GM19397 (cell line): ENCODE results near the gene FGF6.
"Not testable (repeated sequence)": the region's sequence is repeated elsewhere in the genome, so short reads cannot be mapped to it uniquely, and the experiment has no call there.

ENCODE experiments used
- ATAC-seq: cut with Tn5 transposase; IDR thresholded peaks from one replicate; pipeline ENCODE4 v1.9.1; 2021; ENCODE audit warnings: mild to moderate bottlenecking, moderate library complexity; ENCODE audit not compliant: unreplicated experiment

FGF6 gene, protein sequence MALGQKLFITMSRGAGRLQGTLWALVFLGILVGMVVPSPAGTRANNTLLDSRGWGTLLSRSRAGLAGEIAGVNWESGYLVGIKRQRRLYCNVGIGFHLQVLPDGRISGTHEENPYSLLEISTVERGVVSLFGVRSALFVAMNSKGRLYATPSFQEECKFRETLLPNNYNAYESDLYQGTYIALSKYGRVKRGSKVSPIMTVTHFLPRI

DNA sequence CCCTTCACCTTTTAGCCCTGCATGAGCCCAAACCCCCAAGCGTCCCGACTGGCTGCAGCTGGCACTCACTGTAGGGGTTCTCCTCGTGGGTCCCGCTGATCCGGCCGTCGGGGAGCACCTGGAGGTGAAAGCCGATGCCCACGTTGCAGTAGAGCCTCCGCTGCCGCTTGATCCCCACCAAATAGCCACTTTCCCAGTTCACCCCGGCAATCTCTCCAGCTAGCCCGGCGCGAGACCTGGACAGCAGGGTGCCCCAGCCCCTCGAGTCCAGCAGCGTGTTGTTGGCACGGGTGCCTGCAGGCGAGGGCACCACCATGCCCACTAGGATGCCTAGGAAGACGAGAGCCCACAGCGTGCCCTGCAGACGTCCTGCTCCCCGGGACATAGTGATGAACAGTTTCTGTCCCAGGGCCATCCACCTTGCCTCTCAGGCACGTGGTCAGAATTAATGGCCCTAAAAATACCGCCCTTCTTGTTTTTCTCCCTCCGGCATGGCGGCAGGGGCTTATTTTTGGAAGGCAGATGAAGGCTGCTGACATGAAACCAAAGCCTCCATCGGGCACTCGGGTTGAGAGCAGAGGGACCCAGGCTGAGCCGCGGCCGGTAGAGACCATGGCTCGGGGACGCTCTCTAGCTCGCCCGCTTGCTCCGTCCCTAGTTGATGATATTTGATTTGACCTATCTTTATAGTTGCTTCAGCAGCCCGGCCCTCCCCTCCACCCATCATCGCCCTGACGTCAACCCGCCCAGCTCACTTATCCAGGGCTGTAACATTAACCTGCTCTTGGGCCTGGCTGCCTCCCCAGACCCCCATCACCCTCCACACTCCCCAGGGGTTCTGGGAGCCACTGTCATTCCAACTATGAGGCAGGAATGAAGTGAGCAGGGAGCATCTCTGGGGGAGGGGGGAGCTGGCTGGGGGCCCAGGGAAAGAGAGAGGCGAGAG is at the start of gene FGF6:
Gene FGF6 (minus strand): TSS at position 660 of the 946 bp plus-strand sequence. CDS start 245 bp downstream, at position 415.
- no peak for ATAC-seq

DNA sequence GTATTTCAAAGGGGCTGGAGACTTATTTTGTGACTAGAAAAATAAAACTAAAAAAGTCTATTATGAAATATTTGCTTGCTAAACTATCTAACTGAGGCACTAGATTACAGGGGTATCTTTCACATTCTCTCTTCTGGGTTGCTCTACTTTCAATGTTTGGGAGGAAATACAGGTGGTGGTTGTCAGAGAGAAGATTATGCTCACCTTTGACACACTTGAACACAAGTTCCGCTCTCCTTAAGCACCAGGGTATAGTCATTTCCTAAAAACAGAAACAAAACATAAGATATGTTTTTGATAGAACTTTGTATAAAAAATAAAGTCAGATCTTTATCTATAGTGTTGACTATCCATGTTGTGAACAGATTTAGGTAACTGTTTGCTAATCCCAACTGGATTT is 45.4 kb upstream of the FGF6 start:
- no peak for ATAC-seq

DNA sequence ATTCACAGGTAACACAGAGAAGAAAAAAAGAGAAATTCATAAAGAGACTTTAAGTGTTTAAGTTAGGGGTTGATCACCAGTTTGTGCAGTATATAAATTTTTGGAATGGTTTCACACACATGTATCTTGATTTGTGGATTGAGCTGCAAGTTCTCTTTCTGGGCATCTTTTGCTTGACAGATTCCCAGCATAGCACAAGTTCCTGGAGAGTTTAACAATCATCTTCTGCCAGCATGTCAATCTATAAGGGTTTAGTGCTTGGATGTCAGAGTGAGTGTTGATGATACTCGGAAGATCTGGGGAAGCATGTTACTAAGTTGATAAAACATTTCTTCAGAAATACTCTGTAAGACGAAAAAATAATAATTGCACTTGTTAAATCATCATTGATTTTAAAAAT is 43.9 kb upstream of the FGF6 start:
- ATAC-seq = no peak

DNA sequence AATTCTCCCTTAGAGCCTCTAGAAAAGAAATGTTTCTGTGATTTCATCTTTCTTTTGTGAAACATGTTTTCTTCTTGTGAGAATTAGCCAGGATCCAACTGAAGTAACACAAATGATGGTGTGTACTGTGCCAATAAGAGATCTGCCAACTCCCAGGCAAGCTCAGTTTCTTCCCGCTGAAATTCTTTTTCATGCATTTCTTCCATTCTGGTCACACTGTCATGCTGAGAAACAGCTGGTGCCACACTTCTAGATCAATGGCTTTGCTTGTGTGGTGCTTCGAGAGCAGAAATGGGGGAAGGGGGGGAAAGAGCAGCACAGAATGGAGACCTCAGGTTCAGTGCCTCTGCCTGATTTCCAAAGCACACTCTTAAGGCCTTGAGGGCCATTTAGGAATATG is 41.4 kb upstream of the FGF6 start:
- no peak for ATAC-seq

DNA sequence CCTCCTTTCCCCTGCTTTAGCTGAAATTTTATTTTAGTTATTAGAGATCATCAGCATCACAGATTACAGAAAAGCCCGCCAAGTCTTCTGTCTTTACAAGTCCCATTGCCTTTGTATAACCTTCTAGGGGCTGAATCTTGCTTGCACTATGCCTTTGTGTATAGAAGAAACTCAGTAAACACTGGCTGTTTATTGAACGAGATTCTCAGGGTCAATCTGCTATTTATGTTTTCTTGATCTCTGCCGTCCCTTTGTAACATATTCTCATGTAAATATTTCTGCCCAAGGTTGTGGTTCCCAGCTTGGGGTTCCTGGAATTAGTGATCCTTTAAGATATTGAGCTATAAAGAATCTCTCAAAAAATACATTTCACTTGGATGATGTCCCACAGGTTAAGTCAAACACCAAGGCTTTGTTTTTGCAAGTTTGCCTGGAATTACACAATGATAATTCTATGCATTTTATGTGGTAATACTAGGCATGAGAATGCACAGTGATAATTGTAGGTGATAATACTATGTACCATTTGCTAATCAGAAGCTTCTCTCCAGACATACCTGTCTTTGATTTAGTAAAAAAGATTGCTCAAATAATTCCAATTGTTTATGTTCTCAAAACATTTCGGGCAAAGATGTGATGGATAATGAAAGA is 40.6 kb upstream of the FGF6 start:
- no peak for ATAC-seq

DNA sequence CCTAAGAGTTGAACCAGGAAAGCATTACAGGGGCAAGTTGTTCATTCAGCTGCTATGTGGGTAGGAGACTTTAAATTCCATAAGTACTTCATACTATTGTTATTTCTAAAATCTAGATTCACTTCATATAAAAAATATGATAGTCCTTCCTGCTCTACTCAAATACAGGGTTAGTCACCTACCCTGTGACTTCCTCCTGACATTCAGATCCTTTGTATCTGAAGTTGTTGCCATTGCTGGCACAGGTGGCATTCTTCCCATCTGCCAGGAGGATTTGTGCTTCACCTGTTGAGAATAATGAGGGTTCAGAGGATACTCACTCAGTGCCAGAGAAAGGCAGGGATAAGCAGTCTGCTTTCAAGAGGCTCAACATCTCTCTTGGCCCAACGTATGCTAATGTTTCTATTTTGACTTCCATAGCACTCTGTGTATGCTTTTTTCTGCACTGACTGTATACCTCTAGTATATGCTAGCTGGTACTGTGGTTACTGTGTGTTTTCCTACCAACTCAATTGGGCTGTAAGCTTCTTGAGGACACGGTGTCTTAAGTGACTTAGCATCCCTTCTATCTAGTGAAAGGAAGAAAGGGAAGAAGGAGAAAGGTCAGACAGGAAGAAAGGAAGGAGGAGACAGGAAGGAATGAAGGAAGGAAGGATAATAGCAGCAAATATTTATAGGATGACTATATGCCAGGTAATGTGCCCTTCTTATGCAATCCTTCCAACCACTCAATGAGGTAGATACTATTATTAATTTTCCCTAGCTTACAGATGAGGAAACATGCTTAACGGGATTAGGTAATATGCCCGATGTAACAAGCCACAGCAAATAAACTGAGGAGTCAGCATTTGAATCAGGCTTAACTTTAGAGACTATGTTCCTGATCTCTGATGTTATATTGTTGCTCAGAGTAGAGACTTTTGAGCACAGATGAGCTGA is 38.5 kb upstream of the FGF6 start:
- ATAC-seq = no peak

DNA sequence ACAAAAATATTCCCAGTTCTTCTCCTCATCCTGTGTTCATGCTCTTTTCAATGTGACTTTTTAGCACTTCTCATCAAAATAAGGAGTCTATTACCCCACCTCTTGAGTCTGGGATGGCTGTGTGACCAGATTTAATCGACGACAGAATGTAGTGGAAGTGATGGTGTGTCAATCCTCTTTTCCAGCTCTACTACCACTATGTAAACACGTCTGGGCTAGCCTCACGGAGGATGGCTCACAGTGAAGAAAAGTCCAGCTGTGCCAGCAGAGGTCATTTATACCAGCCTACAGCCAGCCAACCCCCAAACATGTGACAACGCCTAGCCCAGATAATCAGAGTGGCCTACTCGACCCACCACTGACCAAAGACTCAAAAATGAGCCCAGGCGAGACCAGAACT is 37.3 kb upstream of the FGF6 start:
- ATAC-seq = no peak

DNA sequence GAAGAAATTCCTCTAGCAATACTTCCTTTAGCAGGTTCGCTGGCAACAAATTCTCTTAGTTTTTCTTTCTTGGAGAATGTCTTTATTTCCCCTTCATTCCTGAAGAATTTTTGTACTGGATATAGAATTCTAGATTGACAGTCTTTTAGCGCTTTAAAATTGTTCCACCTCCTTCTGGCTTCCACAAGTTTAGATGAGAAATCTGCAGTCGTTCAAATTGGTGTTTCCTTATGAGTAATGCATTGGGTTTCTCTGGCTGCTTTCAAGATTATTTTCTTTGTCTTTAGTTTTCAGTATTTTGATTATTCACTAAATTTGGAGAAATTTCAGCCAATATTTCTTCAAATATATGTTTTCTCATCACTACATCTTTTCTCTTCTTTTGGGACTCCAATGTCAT is 33.3 kb upstream of the FGF6 start:
- ATAC-seq = no peak

DNA sequence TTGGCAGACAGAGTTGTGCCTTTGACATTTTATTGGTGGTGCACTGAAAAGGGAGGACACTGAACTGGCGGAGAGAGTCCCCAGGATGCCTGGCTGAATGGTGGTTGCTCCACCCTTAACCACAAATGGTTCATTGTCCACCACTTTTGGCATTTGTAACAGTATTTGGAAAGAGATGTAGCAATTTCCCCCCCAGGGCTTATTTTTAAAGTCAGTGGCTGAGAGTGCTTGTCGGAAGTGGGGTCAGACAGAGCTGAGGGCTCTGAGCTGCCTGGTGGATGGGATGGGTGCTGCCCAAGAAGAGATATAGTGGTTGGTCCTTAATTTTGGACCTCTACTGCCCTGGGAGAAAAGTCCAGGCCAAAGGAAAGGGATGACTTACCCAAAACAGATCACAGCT is 31.5 kb upstream of the FGF6 start:
- no peak for ATAC-seq

DNA sequence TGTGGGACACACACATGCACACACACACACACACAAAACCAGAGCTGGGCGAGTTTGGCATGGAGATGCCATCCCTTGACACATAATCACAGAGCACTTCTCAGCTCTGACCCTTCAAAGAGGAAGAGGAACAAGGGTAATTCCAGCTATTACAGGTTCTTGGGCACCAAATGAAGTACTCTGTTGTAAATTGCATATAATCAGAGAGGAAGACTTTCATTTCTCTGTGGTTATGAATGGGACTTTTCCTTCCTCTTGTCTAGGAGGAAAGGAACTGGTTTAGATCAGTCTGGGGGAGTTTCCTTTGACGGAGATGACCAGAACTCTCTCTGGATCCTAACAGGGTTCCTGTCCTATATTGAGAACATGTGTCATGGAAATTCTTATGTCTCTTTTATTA is 26.4 kb upstream of the FGF6 start:
- no peak for ATAC-seq

DNA sequence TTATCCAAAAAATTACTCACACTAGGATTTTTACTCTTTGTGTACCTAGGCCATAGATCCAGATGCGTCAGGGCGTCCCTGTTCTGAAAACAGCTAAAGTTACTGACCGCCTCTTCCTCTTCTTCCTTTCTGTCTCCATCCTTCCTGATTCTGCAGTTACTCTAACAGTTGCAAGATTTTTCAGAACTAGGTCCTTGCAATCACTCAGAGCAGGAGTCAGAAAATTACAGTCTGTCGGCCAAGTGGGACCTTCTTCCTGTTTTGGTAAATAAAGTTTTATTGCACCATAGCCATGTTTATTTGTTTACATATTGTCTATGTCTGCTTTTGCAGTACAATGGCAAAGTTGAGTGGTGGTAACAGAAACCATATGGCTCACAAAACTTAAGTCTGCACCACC is 25.6 kb upstream of the FGF6 start:
- ATAC-seq = no peak

DNA sequence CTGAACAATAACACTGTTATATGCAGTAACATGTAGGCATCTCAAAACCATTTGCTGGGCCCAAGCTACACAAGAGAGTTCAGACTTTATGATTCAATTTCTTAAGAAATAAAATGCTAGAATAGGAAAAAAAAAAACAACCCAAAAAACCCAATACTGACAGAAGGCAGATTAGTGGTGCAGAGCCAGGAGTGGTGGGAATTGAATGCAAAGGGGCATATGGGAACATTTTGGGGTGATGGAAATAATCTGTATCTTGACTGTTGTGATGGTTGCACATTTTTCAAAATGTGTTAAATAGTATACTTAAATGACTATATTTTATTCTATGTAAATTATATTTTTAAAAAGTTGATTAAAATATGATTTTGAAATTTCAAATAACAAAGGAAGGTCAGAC is 23.4 kb upstream of the FGF6 start:
- no peak for ATAC-seq

DNA sequence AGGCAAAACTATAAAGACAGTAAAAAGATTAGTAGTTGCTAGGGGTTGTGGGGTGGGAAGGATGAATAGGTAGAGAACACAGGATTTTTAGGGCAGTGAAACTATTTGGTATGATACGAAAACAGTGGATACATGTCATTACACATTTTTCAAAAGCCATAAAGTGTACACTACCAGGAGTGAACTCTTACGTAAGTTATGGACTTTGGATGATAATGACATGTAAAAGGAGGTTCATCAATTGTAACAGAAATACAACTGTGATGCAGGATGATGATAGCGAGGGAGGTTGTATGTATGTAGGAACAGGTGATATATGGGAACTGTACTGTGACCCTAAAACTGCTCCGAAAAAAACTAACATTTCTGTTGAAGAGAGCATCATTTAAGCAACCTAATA is 15.1 kb upstream of the FGF6 start:
- no peak for ATAC-seq

DNA sequence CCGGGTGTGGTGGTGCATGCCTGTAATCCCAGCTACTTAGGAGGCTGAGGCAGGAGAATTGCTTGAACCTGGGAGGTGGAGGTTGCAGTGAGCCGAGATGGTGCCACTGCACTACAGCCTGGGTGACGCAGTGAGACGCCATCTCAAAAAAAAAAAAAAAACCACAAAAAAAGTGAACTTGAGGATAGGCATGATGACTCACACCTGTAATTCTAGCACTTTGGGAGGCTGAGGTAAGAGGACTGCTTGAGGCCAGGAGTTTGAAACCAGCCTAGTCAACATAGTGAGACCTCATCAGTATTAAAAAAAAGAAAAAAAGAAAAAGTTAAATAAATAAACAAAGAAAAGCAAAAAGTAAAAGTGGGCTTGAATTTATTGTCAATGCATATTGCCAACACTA is 10.2 kb upstream of the FGF6 start:
- ATAC-seq = not testable (repeated sequence)

DNA sequence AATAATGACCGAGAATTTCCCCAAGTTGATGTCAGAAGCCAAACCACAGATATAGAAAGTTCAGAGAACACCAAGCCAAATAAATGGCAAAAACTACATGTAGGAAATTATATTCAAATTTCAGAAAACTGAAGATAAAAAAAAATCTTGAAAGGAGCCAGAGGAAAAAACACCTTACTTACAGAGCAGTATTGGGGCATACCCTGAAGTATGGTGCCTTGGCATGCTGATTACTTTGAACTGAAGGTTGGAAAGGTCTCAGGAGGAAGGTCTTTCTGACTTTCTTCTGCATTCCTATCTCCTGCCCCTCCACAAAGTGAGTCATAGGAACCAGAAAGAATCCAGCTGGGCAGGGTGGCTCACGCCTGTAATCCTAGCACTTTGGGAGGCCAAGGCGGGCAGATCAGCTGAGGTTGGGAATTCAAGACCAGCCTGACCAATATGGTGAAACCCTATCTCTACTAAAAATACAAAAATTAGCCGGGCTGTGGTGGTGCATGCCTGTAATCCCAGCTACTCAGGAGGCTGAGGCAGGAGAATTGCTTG is 8.8 kb upstream of the FGF6 start:
- ATAC-seq = no peak

DNA sequence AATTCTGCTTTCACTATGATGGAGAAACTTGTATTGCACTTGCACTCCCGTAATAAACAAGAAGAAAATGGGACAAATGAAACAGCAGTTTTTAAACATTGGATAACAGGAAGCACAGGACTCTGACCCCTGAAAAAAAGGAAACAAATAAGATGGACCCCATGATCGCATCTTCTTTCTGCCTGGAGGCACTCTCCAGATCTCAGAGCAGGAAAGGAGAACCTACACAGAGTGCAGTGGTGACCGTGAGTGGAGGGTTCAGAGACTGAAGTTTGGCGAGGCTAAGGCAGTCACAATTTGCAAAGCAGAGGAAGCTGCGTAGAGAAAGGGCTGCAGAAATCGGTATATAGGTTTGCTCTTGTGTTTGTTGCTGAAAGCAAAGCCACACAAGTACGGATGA is 6.1 kb upstream of the FGF6 start:
- ATAC-seq = no peak

DNA sequence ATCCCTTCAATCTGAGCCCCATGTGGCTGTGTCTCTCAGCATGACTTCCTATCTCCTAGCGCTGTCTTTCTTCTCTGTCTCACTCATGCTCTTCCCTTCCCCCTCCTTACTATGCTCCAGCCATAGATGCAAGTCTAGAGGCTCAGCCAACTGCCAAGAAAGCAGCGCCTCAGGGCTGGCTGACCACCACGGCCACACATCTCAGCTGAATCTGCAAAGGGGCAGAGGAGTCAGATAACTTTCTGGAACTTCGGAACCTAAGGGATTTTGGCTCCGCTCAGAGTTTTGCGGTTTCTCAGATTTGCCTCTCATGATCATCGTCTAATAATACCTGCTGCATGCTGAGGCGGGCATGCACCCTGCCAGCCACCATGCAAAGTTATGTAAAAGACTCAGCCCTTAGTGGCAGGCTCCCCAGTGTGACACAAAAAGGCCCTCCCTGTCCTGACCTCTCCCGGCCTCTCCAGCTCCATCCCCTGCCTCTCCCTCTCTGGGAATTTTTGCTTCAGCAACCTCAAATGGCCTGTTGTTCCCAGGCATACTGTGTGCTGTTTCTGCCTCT is 5.0 kb upstream of the FGF6 start:
- no peak for ATAC-seq

DNA sequence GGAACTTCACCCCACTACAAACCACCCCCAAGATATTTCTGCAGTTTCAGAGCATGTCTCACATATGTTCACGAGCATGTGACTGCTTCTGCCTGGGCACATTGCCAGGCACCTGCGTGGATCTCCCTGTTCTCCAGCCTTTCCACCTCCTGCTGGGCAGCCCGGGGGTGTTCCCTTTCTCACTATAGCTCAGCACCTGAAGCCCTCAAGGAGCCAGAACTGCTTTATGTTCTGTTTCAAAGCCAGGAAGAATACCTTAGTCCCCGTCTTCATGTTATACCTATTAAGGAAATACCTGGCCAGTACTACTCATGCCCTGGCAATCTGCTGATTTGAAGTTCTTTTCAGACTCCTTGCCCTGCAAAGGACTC is 4.2 kb upstream of the FGF6 start:
- ATAC-seq = no peak

DNA sequence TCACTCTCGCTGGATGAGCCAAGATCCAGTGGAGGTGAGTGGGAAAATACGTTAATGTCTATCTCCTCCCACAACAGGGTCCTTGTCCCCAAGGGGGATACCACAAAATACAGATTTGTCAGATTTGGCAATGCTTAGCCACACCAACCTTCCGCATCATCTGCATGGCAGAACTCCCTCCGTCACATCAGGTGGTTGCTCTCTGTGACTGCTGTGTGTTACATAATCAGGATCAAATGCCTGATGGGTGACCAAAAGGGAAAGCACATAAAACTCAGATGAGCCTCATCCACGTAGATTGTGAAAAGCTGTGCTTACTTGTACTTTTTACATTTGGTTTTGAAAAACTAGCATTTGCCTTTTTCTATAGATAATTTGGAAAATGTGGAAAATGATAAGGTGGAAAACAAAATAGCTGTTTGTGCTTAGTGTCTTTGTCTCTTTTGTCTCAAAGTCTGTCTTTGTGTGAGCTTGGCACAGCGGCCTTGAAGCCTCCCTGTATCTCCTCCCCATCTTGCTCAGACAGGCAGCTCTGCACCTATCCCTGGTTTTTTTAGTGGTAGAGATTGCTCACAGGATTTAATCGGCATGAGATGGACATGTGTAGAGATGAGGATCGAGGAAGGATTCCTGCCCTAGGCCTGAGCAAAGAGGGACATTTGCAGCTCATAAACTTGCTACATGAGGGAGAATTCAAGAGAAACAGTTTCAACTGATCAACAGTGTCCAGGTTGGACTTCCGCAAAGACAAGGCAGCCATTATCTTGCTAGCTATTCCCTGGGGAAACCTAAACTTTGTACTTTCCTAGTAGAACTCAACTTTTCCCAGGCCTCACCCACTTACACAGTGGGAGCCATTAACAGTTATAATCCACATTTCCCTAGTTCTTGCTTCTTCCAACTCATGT is 3.6 kb upstream of the FGF6 start:
- no peak for ATAC-seq
